GM18519 (cell line): Measurements from ENCODE around the gene SLC39A3.

Experiments
- ATAC-seq: cut with Tn5 transposase; IDR thresholded peaks from one replicate; pipeline ENCODE4 v1.9.1; 2021; ENCODE audit warnings: mild to moderate bottlenecking, moderate library complexity; ENCODE audit not compliant: unreplicated experiment, low FRiP score

Gene SLC39A3

GRCh38 chr19:2769218-2769617 is 29.4 kb upstream of the SLC39A3 start:
- ATAC-seq, result no peak

- no peak for ATAC-seq
Measured at GRCh38 chr19:2768365-2769132, 28.7 kb upstream of the SLC39A3 start.

- ATAC-seq, result no peak
Measured at GRCh38 chr19:2767688-2768087, 27.9 kb upstream of the SLC39A3 start.

- no peak for ATAC-seq
Measured at GRCh38 chr19:2766594-2767372, 27.0 kb upstream of the SLC39A3 start.

- ATAC-seq, result no peak
Measured at GRCh38 chr19:2765376-2765775, 25.6 kb upstream of the SLC39A3 start.

- ATAC-seq, result no peak
Measured at GRCh38 chr19:2764945-2765344, 25.1 kb upstream of the SLC39A3 start.

GRCh38 chr19:2763687-2764086 is 23.9 kb upstream of the SLC39A3 start:
- no peak for ATAC-seq

GRCh38 chr19:2762783-2763496 is 23.1 kb upstream of the SLC39A3 start:
- no peak for ATAC-seq

GRCh38 chr19:2761876-2762782 is 22.3 kb upstream of the SLC39A3 start:
- ATAC-seq, result no peak

GRCh38 chr19:2761309-2761677 is 21.5 kb upstream of the SLC39A3 start:
- no peak for ATAC-seq

GRCh38 chr19:2759965-2760364 is 20.1 kb upstream of the SLC39A3 start:
- ATAC-seq, result no peak

GRCh38 chr19:2759362-2759761 is 19.5 kb upstream of the SLC39A3 start:
- ATAC-seq, result no peak

- ATAC-seq, result no peak
Measured at GRCh38 chr19:2758601-2759313, 18.9 kb upstream of the SLC39A3 start.

- no peak for ATAC-seq
Measured at GRCh38 chr19:2756921-2757881, 17.4 kb upstream of the SLC39A3 start.

- ATAC-seq, result no peak
Measured at GRCh38 chr19:2756477-2756876, 16.7 kb upstream of the SLC39A3 start.

GRCh38 chr19:2755811-2756210 is 16.0 kb upstream of the SLC39A3 start:
- no peak for ATAC-seq

- ATAC-seq, result no peak
Measured at GRCh38 chr19:2755448-2755705, 15.6 kb upstream of the SLC39A3 start.

GRCh38 chr19:2754659-2755447 is 15.0 kb upstream of the SLC39A3 start:
- ATAC-seq, result no peak
